PC-3 (cell line): ENCODE data around the gene TRMO.
"Not testable (repeated sequence)": the region's sequence is repeated elsewhere in the genome, so short reads cannot be mapped to it uniquely, and the experiment has no call there.

Experiments
- EZH2 ChIP-seq: fragments of 300-600 bp; sonication (generic); IDR thresholded peaks from one replicate; pipeline ENCODE4 v1.6.1; 2017; ENCODE audit warnings: antibody characterized with exemption, mild to moderate bottlenecking, low read length; ENCODE audit not compliant: unreplicated experiment
- TF ChIP-seq, protein P1 (sequence below): fragments of 300-600 bp; sonication (generic); conservative IDR thresholded peaks from 2 replicates; pipeline ENCODE4 v1.5.1; 2017; ENCODE audit warnings: antibody characterized with exemption, low read depth, mild to moderate bottlenecking, low read length

DNA sequence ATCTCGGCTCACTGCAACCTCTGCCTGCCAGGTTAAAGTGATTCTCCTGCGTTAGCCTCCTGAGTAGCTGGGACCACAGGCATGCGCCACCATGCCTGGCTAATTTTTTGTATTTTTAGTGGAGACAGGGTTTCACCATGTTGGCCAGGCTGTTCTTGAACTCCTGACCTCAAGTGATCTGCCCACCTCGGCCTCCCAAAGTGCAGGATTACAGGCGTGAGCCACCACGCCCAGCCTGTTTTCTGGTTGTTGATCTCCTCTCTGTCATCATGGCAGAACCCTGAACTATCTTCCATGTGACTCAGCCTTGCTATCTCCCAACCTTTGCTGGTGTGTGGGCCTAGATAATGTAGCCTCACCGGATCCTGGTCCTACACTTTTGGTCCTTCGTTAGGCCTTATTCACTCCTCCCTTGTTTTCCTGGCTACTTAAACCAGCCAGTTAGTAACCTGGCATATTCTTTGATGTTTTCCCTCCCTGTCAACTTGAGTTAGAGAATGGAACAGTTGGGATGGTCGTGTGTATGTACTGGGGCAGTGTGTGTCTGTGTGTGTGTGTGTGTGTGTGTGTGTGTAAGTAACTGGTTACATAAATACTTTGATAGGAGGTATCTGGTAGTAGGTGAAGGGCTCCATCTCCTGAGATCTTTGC, 38.5 kb upstream of the TRMO start:
- TF ChIP-seq, protein P1, sequence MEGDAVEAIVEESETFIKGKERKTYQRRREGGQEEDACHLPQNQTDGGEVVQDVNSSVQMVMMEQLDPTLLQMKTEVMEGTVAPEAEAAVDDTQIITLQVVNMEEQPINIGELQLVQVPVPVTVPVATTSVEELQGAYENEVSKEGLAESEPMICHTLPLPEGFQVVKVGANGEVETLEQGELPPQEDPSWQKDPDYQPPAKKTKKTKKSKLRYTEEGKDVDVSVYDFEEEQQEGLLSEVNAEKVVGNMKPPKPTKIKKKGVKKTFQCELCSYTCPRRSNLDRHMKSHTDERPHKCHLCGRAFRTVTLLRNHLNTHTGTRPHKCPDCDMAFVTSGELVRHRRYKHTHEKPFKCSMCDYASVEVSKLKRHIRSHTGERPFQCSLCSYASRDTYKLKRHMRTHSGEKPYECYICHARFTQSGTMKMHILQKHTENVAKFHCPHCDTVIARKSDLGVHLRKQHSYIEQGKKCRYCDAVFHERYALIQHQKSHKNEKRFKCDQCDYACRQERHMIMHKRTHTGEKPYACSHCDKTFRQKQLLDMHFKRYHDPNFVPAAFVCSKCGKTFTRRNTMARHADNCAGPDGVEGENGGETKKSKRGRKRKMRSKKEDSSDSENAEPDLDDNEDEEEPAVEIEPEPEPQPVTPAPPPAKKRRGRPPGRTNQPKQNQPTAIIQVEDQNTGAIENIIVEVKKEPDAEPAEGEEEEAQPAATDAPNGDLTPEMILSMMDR = not testable (repeated sequence)
- TF ChIP-seq EZH2 = not testable (repeated sequence)
